ENCODE data around the gene FOXN1. TPM values are rescaled to one million over a fixed set of nuclear protein-coding genes. Genes with fewer than 3 reads are reported as not detected.

FOXN1 gene
- polyA plus RNA-seq, 5 donors = 0.06 to 0.19 (median 0.16) TPM; not detected in 1

GRCh38 chr17:28524476-28525424 is 18.6 kb downstream of the FOXN1 start:
- DNase-seq = peak; percentile 36 to 59

GRCh38 chr17:28526381-28526780 is 20.2 kb downstream of the FOXN1 start:
- no peak for DNase-seq

GRCh38 chr17:28527181-28527681 is 21.1 kb downstream of the FOXN1 start:
- DNase-seq = no peak

- no peak for DNase-seq
Measured at GRCh38 chr17:28527859-28528258, 21.7 kb downstream of the FOXN1 start.

- DNase-seq = no peak
Measured at GRCh38 chr17:28528327-28529012, 22.3 kb downstream of the FOXN1 start.

GRCh38 chr17:28529013-28529400 is 22.9 kb downstream of the FOXN1 start:
- DNase-seq = no peak

- DNase-seq = no peak
Measured at GRCh38 chr17:28530250-28530649, 24.1 kb downstream of the FOXN1 start.

- no peak for DNase-seq
Measured at GRCh38 chr17:28530926-28531325, 24.8 kb downstream of the FOXN1 start.

GRCh38 chr17:28532050-28532960 is 26.2 kb downstream of the FOXN1 start:
- no peak for DNase-seq

- DNase-seq = no peak
Measured at GRCh38 chr17:28533091-28533807, 27.1 kb downstream of the FOXN1 start.

GRCh38 chr17:28534740-28535375 is 28.7 kb downstream of the FOXN1 start:
- DNase-seq = no peak

GRCh38 chr17:28536532-28537218 is 30.5 kb downstream of the FOXN1 start:
- DNase-seq = no peak

- no peak for DNase-seq
Measured at GRCh38 chr17:28537219-28537610, 31.1 kb downstream of the FOXN1 start.

- DNase-seq = no peak
Measured at GRCh38 chr17:28538296-28538895, 32.2 kb downstream of the FOXN1 start.

GRCh38 chr17:28540231-28540630 is 34.1 kb downstream of the FOXN1 start:
- DNase-seq = no peak

- no peak for DNase-seq
Measured at GRCh38 chr17:28541439-28541838, 35.3 kb downstream of the FOXN1 start.

- DNase-seq = no peak
Measured at GRCh38 chr17:28544402-28545140, 38.4 kb downstream of the FOXN1 start.

- DNase-seq = no peak
Measured at GRCh38 chr17:28545141-28545503, 39.0 kb downstream of the FOXN1 start.

Data from right lung (tissue), 5 donors.